NB4 (cell line): Measurements from ENCODE around the gene DBF4.
"Not testable (repeated sequence)": the region's sequence is repeated elsewhere in the genome, so short reads cannot be mapped to it uniquely, and the experiment has no call there.

ENCODE experiments used
- MYC ChIP-seq: IDR thresholded peaks from 2 replicates; pipeline ENCODE4 v1.6.1; 2011; ENCODE audit warnings: low read depth, low read length
- TF ChIP-seq, protein P1 (sequence below): IDR thresholded peaks from one replicate; pipeline ENCODE4 v1.5.1; 2012; ENCODE audit warnings: low read depth, low read length

DNA sequence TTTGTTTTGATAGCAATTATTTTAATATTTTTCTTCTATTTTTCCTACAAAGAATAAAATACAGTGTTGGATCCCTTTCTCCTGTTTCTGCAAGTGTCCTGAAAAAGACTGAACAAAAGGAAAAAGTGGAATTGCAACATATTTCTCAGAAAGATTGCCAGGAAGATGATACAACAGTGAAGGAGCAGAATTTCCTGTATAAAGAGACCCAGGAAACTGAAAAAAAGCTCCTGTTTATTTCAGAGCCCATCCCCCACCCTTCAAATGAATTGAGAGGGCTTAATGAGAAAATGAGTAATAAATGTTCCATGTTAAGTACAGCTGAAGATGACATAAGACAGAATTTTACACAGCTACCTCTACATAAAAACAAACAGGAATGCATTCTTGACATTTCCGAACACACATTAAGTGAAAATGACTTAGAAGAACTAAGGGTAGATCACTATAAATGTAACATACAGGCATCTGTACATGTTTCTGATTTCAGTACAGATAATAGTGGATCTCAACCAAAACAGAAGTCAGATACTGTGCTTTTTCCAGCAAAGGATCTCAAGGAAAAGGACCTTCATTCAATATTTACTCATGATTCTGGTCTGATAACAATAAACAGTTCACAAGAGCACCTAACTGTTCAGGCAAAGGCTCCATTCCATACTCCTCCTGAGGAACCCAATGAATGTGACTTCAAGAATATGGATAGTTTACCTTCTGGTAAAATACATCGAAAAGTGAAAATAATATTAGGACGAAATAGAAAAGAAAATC lies 31.0 kb downstream of the DBF4 start:
- TF ChIP-seq, protein P1, sequence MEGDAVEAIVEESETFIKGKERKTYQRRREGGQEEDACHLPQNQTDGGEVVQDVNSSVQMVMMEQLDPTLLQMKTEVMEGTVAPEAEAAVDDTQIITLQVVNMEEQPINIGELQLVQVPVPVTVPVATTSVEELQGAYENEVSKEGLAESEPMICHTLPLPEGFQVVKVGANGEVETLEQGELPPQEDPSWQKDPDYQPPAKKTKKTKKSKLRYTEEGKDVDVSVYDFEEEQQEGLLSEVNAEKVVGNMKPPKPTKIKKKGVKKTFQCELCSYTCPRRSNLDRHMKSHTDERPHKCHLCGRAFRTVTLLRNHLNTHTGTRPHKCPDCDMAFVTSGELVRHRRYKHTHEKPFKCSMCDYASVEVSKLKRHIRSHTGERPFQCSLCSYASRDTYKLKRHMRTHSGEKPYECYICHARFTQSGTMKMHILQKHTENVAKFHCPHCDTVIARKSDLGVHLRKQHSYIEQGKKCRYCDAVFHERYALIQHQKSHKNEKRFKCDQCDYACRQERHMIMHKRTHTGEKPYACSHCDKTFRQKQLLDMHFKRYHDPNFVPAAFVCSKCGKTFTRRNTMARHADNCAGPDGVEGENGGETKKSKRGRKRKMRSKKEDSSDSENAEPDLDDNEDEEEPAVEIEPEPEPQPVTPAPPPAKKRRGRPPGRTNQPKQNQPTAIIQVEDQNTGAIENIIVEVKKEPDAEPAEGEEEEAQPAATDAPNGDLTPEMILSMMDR = not testable (repeated sequence)
- not testable (repeated sequence) for TF ChIP-seq MYC
